ENCODE results near the gene RARS1.

Gene RARS1

DNA sequence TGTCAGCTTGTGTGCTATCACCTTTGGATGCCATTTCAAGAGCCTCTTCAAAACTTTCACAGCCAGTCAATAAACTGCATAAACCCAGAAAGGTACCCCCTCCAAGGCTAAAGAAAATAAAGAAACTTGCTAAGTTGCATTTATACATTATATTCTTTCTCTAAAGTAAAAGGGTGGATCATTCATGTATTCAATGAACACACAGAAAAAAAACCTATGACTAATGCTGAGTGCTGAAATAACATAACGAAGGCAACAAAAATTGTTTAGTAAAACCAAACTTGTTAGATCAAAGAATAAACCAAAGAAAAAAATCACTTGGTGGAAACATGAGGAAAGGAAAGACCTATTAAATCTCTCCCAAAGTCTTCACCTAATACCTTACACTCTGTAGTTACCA, 77.7 kb downstream of the RARS1 start:
- DNase-seq = no peak

DNA sequence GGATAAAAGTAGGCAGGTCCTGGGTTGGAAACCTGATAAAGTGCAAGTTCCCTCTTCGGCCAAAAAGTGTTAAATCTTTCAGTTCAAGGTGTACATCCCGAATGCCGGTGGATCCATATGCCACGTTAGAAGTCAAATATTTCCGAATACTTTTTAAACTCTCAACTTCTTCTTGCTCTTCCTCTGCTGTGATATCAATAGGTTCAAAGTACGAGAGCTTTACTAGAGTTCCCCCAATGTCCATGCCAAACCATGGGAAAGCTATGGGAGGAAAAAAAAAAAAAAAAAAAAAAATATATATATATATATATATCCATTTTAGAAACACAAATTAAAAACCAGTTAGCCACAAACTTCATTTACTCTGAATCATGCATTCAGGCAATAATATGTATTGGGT, 82.5 kb downstream of the RARS1 start:
- no peak for DNase-seq

All from NCI-H69 (cell line).